ENCODE measurements around the gene USP5.
A peak's percentile ranks its signal among the peaks of the same experiment; 100 is the strongest.
"Not testable (repeated sequence)": the region's sequence is repeated elsewhere in the genome, so short reads cannot be mapped to it uniquely, and the experiment has no call there.

The USP5 gene

GRCh38 chr12:6888360-6888759 lies 36.4 kb downstream of the USP5 start:
- TF ChIP-seq CTCF (conservative IDR thresholded peaks at IDR 0.05; ENCODE audit: low read length): no peak
- H3K4me3 ChIP-seq (ENCODE audit: low read length): no peak overlapping the region
- DNase-seq (ENCODE audit: low read depth): no peak

- H3K4me3 ChIP-seq (ENCODE audit: low read length); DNase-seq (ENCODE audit: low read depth): not testable (repeated sequence)
These were observed 36.8 kb downstream of the USP5 start for GRCh38 chr12:6888794-6889193.

GRCh38 chr12:6889775-6890573 lies 38.0 kb downstream of the USP5 start:
- not testable (repeated sequence) for H3K4me3 ChIP-seq (ENCODE audit: low read length); DNase-seq (ENCODE audit: low read depth)

GRCh38 chr12:6890789-6891645 lies 39.1 kb downstream of the USP5 start:
- H3K4me3 ChIP-seq (ENCODE audit: low read length): peak overlapping the region; percentile 63
- peak; percentile 94 for DNase-seq (ENCODE audit: low read depth)
- TF ChIP-seq CTCF (conservative IDR thresholded peaks at IDR 0.05; ENCODE audit: low read length): peak; percentile 52

- no peak for TF ChIP-seq CTCF (conservative IDR thresholded peaks at IDR 0.05; ENCODE audit: low read length)
- H3K4me3 ChIP-seq (ENCODE audit: low read length): peak overlapping the region; percentile 63
- no peak for DNase-seq (ENCODE audit: low read depth)
These were observed 39.7 kb downstream of the USP5 start for GRCh38 chr12:6891646-6892001.

GRCh38 chr12:6892683-6893082 lies 40.7 kb downstream of the USP5 start:
- DNase-seq (ENCODE audit: low read depth); H3K4me3 ChIP-seq (ENCODE audit: low read length): not testable (repeated sequence)

GRCh38 chr12:6894321-6894720 lies 42.4 kb downstream of the USP5 start:
- DNase-seq (ENCODE audit: low read depth): no peak

GRCh38 chr12:6896846-6897435 lies 45.0 kb downstream of the USP5 start:
- H3K4me3 ChIP-seq (ENCODE audit: low read length): no peak overlapping the region
- no peak for DNase-seq (ENCODE audit: low read depth)
- no peak for TF ChIP-seq CTCF (conservative IDR thresholded peaks at IDR 0.05; ENCODE audit: low read length)

More at GRCh38 chr12:6894321-6894720, 42.4 kb downstream of the USP5 start:
- no peak for TF ChIP-seq CTCF (conservative IDR thresholded peaks at IDR 0.05; ENCODE audit: low read length)
- H3K4me3 ChIP-seq (ENCODE audit: low read length): no peak overlapping the region
